ENCODE results near the gene POLR2B.

GRCh38 chr4:57043347-57044251, 64.9 kb downstream of the POLR2B start:
- TF ChIP-seq CTCF (IDR thresholded peaks at IDR 0.05; ENCODE audit: insufficient read depth, low read length, poor library complexity, severe bottlenecking) (no peak), EZH2phosphoT487 (conservative IDR thresholded peaks at IDR 0.05; ENCODE audit: low read length) (no peak)
